ENCODE results near the gene APH1A.

GRCh38 chr1:150271291-150271959 is 2.6 kb upstream of the APH1A start:
- TF ChIP-seq YY1 (IDR thresholded peaks at IDR 0.05; ENCODE audit: insufficient read depth, insufficient read length) (no peak), ZNF274 (IDR thresholded peaks at IDR 0.05; ENCODE audit: low read depth, low read length) (no peak), SUZ12 (IDR thresholded peaks at IDR 0.05; ENCODE audit: extremely low read depth, insufficient read depth, insufficient read length) (no peak)
